ENCODE measurements around the gene GTF3C1.

Gene GTF3C1

GRCh38 chr16:27485126-27485525 lies 64.6 kb downstream of the GTF3C1 start:
- DNase-seq = no peak

GRCh38 chr16:27483624-27484023 lies 66.1 kb downstream of the GTF3C1 start:
- no peak for DNase-seq

- no peak for DNase-seq
Observed at GRCh38 chr16:27483088-27483437, 66.7 kb downstream of the GTF3C1 start.

- no peak for DNase-seq
Observed at GRCh38 chr16:27482397-27483087, 67.2 kb downstream of the GTF3C1 start.

- no peak for DNase-seq
Observed at GRCh38 chr16:27481282-27481934, 68.3 kb downstream of the GTF3C1 start.

- no peak for DNase-seq
Observed at GRCh38 chr16:27480761-27481160, 69.0 kb downstream of the GTF3C1 start.

GRCh38 chr16:27476240-27476639 lies 73.5 kb downstream of the GTF3C1 start:
- DNase-seq = no peak

GRCh38 chr16:27475561-27475960 lies 74.2 kb downstream of the GTF3C1 start:
- no peak for DNase-seq

GRCh38 chr16:27474921-27475320 lies 74.8 kb downstream of the GTF3C1 start:
- DNase-seq = no peak

GRCh38 chr16:27474041-27474440 lies 75.7 kb downstream of the GTF3C1 start:
- DNase-seq = no peak

GRCh38 chr16:27473101-27473900 lies 76.4 kb downstream of the GTF3C1 start:
- DNase-seq = no peak

- DNase-seq = no peak
Observed at GRCh38 chr16:27472091-27473020, 77.4 kb downstream of the GTF3C1 start.

GRCh38 chr16:27471661-27472060 lies 78.1 kb downstream of the GTF3C1 start:
- DNase-seq = no peak

- DNase-seq = no peak
Observed at GRCh38 chr16:27470567-27471431, 78.9 kb downstream of the GTF3C1 start.

GRCh38 chr16:27468941-27469531 lies 80.7 kb downstream of the GTF3C1 start:
- DNase-seq = no peak

GRCh38 chr16:27465483-27465879 lies 84.2 kb downstream of the GTF3C1 start:
- DNase-seq = no peak

- DNase-seq = no peak
Observed at GRCh38 chr16:27464626-27465482, 84.9 kb downstream of the GTF3C1 start.

- no peak for DNase-seq
Observed at GRCh38 chr16:27463741-27464591, 85.7 kb downstream of the GTF3C1 start.

All from NCI-H2081 (cell line).